PC-3 (cell line): ENCODE data around the gene POLD1. TPM values are rescaled to one million over a fixed set of nuclear protein-coding genes. Genes with fewer than 3 reads are reported as not detected.
A peak's percentile ranks its signal among the peaks of the same experiment; 100 is the strongest.

ENCODE experiments used
- ATAC-seq: fragments of 200-7000 bp; cut with Tn5 transposase; 2 replicates; pipeline ENCODE4 v1.9.1; 2020; ENCODE audit warnings: mild to moderate bottlenecking, moderate library complexity
- BruUV-seq: library from RNA; stranded (reverse); fragments of 400-500 nt; replicated peaks from 2 replicates; lab custom pipeline; 2021; lab: Mats Ljungman, UMichigan
- CTCF ChIA-PET: fragments of 300-600 bp; sonication (Branson Sonifier 250); formaldehyde crosslinking; loops from one replicate; lab custom pipeline; 2022; ENCODE audit warnings: antibody characterized with exemption; lab: Charles Lee
- POLR2A ChIA-PET: fragments of 300-600 bp; sonication (Branson Sonifier 250); formaldehyde crosslinking; loops from one replicate; lab custom pipeline; 2022; ENCODE audit warnings: antibody characterized with exemption; ENCODE audit not compliant: unreplicated experiment; lab: Charles Lee
- DNase-seq: peaks from one replicate; pipeline ENCODE4 v3.0.0-alpha.2; 2015
- H2AFZ ChIP-seq: fragments of 300-600 bp; sonication (generic); 2 replicates; pipeline ENCODE4 v1.6.0; 2016; ENCODE audit warnings: antibody characterized with exemption, low read length
- H3F3A ChIP-seq: fragments of 300-600 bp; sonication (generic); one replicate; pipeline ENCODE4 v1.6.0; 2017; ENCODE audit warnings: antibody characterized with exemption, low read length, control low read depth, mild to moderate bottlenecking; ENCODE audit not compliant: unreplicated experiment
- H3K27ac ChIP-seq: fragments of 300-600 bp; sonication (generic); 2 replicates; pipeline ENCODE4 v1.5.1; 2016; ENCODE audit warnings: mild to moderate bottlenecking, low read length
- H3K27me3 ChIP-seq: fragments of 300-600 bp; sonication (generic); 2 replicates; pipeline ENCODE4 v1.6.1; 2016; ENCODE audit warnings: low read length, mixed read lengths
- H3K36me3 ChIP-seq: fragments of 300-600 bp; sonication (generic); 2 replicates; pipeline ENCODE4 v1.6.1; 2016; ENCODE audit warnings: low read depth, mixed run types, low read length, mixed read lengths
- H3K4me1 ChIP-seq: fragments of 300-600 bp; sonication (generic); 2 replicates; pipeline ENCODE4 v1.5.1; 2016; ENCODE audit warnings: low read length; ENCODE audit not compliant: insufficient read depth
- H3K4me2 ChIP-seq: fragments of 300-600 bp; sonication (generic); 2 replicates; pipeline ENCODE4 v1.6.0; 2016; ENCODE audit warnings: low read length
- H3K4me3 ChIP-seq: fragments of 300-600 bp; sonication (generic); 2 replicates; pipeline ENCODE4 v1.5.1; 2016; ENCODE audit warnings: mild to moderate bottlenecking, low read length, mixed read lengths
- H3K79me2 ChIP-seq: fragments of 300-600 bp; sonication (generic); 2 replicates; pipeline ENCODE4 v1.6.1; 2017; ENCODE audit warnings: low read length, mixed read lengths
- H3K9ac ChIP-seq: fragments of 300-600 bp; sonication (generic); 2 replicates; pipeline ENCODE4 v1.6.0; 2016; ENCODE audit warnings: mild to moderate bottlenecking, low read length
- H3K9me2 ChIP-seq: fragments of 300-600 bp; sonication (generic); replicated peaks from 2 replicates; pipeline ENCODE4 v1.6.1; 2016; ENCODE audit warnings: mixed run types, low read length, mixed read lengths
- H3K9me3 ChIP-seq: fragments of 300-600 bp; sonication (generic); 2 replicates; pipeline ENCODE4 v1.6.1; 2016; ENCODE audit warnings: low read length, mixed read lengths
- H4K20me1 ChIP-seq: fragments of 300-600 bp; sonication (generic); 2 replicates; pipeline ENCODE4 v1.6.1; 2016; ENCODE audit warnings: low read length, mixed read lengths
- EZH2 ChIP-seq: fragments of 300-600 bp; sonication (generic); IDR thresholded peaks from one replicate; pipeline ENCODE4 v1.6.1; 2017; ENCODE audit warnings: antibody characterized with exemption, mild to moderate bottlenecking, low read length; ENCODE audit not compliant: unreplicated experiment
- EZH2phosphoT487 ChIP-seq: fragments of 300-600 bp; sonication (generic); IDR thresholded peaks from 2 replicates; pipeline ENCODE4 v1.6.1; 2018; ENCODE audit warnings: mild to moderate bottlenecking, antibody characterized with exemption, low read length, borderline replicate concordance
- intact Hi-C: fragments of 100-400 bp; cut with micrococcal nuclease; formaldehyde crosslinking; loops from 2 replicates; pipeline ENCODE4 v1.9.0; 2023
- total RNA-seq: library from RNA; depleted of rRNA; stranded (reverse); fragments of >200 nt; gene quantifications from 2 replicates; pipeline ENCODE4 v1.2.3, GENCODE V29; 2014
- TF ChIP-seq, protein P1 (sequence below): fragments of 300-600 bp; sonication (generic); conservative IDR thresholded peaks from 2 replicates; pipeline ENCODE4 v1.5.1; 2017; ENCODE audit warnings: antibody characterized with exemption, low read depth, mild to moderate bottlenecking, low read length

POLD1 gene
- total RNA-seq, 1 experiment from 2014 or later, result 165 TPM

DNA sequence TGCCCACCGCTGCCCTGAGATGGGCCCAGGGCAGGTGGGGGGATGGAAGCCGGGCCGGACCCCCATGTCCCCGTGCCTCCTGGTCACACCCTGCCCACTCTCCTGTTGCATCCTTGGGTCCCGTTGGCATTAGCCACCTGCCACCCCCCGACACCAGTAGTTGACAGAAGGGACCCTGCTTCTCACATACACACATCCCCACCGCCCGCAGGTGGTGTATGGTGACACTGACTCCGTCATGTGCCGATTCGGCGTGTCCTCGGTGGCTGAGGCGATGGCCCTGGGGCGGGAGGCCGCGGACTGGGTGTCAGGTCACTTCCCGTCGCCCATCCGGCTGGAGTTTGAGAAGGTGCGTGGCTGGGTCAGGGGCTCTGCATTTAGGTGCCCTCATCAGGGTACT is 29.4 kb downstream of the POLD1 start:
- peaks cover 31% of the 10 kb centered on the region for H3K36me3 ChIP-seq
- no peaks in the 10 kb centered on the region for H4K20me1 ChIP-seq
- no peak overlapping the region for H3K4me2 ChIP-seq
- H3K27me3 ChIP-seq, result peaks cover 7% of the 10 kb centered on the region; the same call in 1 of the 2 replicates
- no peaks in the 10 kb centered on the region for H3K9me2 ChIP-seq
- intact Hi-C loops, result no loop called here
- H3K79me2 ChIP-seq, result no peaks in the 10 kb centered on the region
- POLR2A ChIA-PET, result no interaction called here
- no TSS peak for BruUV-seq
- H3K4me1 ChIP-seq, result no peaks in the 10 kb centered on the region; the same call in 1 of the 2 replicates
- no peak for DNase-seq
- no peak overlapping the region for H2AFZ ChIP-seq
- H3K9ac ChIP-seq, result no peak overlapping the region
- CTCF ChIA-PET, result no interaction called here
- no peaks in the 10 kb centered on the region for H3K9me3 ChIP-seq
- no peak for ATAC-seq
- no peaks in the 10 kb centered on the region for H3F3A ChIP-seq
- H3K4me3 ChIP-seq, result no peak overlapping the region
- no peak overlapping the region for H3K27ac ChIP-seq
- TF ChIP-seq EZH2phosphoT487 (no peak), EZH2 (no peak)
- TF ChIP-seq, protein P1, sequence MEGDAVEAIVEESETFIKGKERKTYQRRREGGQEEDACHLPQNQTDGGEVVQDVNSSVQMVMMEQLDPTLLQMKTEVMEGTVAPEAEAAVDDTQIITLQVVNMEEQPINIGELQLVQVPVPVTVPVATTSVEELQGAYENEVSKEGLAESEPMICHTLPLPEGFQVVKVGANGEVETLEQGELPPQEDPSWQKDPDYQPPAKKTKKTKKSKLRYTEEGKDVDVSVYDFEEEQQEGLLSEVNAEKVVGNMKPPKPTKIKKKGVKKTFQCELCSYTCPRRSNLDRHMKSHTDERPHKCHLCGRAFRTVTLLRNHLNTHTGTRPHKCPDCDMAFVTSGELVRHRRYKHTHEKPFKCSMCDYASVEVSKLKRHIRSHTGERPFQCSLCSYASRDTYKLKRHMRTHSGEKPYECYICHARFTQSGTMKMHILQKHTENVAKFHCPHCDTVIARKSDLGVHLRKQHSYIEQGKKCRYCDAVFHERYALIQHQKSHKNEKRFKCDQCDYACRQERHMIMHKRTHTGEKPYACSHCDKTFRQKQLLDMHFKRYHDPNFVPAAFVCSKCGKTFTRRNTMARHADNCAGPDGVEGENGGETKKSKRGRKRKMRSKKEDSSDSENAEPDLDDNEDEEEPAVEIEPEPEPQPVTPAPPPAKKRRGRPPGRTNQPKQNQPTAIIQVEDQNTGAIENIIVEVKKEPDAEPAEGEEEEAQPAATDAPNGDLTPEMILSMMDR, result no peak

DNA sequence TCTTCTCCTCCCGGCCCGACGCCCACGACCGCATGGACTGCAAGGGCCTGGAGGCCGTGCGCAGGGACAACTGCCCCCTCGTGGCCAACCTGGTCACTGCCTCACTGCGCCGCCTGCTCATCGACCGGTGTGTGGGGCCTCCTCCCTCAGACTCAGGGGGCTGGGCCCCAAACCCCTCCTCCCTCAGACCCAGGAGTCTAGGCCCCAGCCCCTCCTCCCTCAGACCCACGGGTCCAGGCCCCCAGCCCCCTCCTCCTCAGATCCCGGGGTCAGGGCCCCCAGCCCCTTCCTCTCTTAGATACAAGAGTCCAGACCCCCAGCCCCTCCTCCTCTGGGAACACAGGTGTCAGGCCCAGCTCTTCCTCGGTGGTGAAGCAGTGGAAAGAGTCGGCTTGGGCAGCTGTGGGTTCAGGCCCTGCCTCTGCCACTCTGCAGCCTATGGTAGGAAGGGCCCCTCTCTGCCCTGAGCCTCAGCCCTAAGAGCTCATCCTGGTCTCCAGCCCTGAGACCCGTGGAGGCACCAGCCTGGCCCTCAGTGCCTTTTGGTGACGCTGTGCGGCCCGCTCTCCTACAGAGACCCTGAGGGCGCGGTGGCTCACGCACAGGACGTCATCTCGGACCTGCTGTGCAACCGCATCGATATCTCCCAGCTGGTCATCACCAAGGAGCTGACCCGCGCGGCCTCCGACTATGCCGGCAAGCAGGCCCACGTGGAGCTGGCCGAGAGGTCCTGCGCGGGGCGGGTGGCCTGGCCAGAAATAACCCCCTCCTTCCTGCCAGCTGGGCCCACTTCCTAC is 30.9 kb downstream of the POLD1 start:
- CTCF ChIA-PET, result interaction anchor here (0.6 to 0.8 kb wide), 2 partner anchors 45 to 68 kb away, joined by 3 to 7 read pairs; no protein-coding TSS in a partner anchor
- POLR2A ChIA-PET, result no interaction called here
- Histone ChIP-seq H3K27me3 (peaks cover 23% of the 10 kb centered on the region), H3K36me3 (peaks cover 27% of the 10 kb centered on the region), H3K9me3 (no peaks in the 10 kb centered on the region), H2AFZ (no peak overlapping the region), H3K4me1 (no peaks in the 10 kb centered on the region; the same call in 1 of the 2 replicates), H3K4me2 (no peak overlapping the region), H3K79me2 (no peaks in the 10 kb centered on the region), H3K27ac (no peak overlapping the region), H3K9ac (no peak overlapping the region), H3F3A (no peaks in the 10 kb centered on the region), H4K20me1 (no peaks in the 10 kb centered on the region), H3K4me3 (no peak overlapping the region), H3K9me2 (no peaks in the 10 kb centered on the region)
- intact Hi-C loops, result no loop called here
- BruUV-seq, result no TSS peak
- peak; percentile 24 for DNase-seq
- peak; percentile 32; the same call in 1 of the 2 replicates for ATAC-seq
- no peak for TF ChIP-seq EZH2phosphoT487
- TF ChIP-seq, protein P1, result peak; percentile 73

DNA sequence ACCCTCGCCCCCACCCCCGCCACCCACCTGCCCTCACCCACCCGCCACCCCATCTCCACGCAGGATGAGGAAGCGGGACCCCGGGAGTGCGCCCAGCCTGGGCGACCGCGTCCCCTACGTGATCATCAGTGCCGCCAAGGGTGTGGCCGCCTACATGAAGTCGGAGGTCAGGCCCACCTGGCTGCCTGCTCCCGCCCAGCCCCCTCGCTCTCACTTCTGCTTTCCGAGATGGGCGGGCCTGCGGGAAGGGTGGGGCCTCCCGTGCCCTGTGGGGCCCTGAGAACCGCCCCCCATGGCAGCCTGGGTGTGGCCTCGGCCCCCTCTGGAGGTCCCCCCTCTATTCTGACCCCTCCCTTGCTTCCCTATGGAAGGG is 31.5 kb downstream of the POLD1 start:
- intact Hi-C loops, result no loop called here
- ChIA-PET POLR2A (no interaction called here), CTCF (interaction anchor here (0.6 to 0.8 kb wide), 2 partner anchors 44 to 67 kb away, joined by 3 to 7 read pairs; no protein-coding TSS in a partner anchor)
- Histone ChIP-seq H3K4me2 (no peak overlapping the region), H2AFZ (no peak overlapping the region), H3K79me2 (no peaks in the 10 kb centered on the region), H3K9me3 (no peaks in the 10 kb centered on the region), H3K27ac (no peak overlapping the region), H3K9me2 (no peaks in the 10 kb centered on the region), H3K27me3 (peaks cover 26% of the 10 kb centered on the region), H3K4me3 (no peak overlapping the region), H3K36me3 (peaks cover 21% of the 10 kb centered on the region), H3F3A (no peaks in the 10 kb centered on the region), H3K9ac (no peak overlapping the region), H4K20me1 (no peaks in the 10 kb centered on the region), H3K4me1 (no peaks in the 10 kb centered on the region; the same call in 1 of the 2 replicates)
- TF ChIP-seq EZH2phosphoT487, result no peak
- TF ChIP-seq, protein P1, result no peak
- no peak for TF ChIP-seq EZH2
- BruUV-seq, result no TSS peak
- ATAC-seq (no peak), DNase-seq (no peak)
